Middle frontal gyrus (tissue), 1 donor: ENCODE results near the gene PLXNA3.

Experiments used
- DNase-seq: peaks from one replicate; pipeline ENCODE4 v3.0.0-alpha.2; 2015; ENCODE audit warnings: low spot score; ENCODE audit errors: extremely low spot score

The PLXNA3 gene

GRCh38 chrX:154458954-154459778 is 1.1 kb downstream of the PLXNA3 start:
- no peak for DNase-seq

DNA sequence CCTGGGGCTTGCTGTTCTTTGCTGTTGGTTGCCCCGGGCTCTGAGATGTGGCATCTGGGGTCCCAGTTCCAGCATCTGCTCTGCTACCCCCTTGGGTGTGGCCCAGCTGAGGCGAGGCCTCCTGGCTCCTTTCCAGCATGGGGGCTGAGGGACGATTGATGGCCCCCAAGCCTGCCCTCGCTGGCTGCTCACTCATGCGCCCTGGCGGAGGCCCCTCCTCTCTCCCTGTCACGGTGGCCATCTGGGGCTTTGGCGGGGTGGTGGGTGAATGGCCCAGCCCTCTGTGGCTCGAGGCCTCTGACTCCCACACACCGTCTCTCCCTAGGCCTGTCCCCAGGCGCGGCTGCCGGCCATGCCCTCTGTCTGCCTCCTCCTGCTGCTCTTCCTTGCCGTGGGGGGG is 1.8 kb downstream of the PLXNA3 start:
- no peak for DNase-seq

DNA sequence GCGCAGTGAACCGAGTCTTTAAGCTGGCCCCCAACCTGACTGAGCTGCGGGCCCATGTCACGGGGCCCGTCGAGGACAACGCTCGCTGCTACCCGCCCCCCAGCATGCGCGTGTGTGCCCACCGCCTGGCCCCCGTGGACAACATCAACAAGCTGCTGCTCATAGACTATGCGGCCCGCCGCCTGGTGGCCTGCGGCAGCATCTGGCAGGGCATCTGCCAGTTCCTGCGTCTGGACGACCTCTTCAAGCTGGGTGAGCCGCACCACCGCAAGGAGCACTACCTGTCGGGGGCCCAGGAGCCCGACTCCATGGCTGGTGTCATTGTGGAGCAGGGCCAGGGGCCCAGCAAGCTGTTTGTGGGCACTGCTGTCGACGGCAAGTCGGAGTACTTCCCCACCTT is 2.2 kb downstream of the PLXNA3 start:
- DNase-seq, result no peak

DNA sequence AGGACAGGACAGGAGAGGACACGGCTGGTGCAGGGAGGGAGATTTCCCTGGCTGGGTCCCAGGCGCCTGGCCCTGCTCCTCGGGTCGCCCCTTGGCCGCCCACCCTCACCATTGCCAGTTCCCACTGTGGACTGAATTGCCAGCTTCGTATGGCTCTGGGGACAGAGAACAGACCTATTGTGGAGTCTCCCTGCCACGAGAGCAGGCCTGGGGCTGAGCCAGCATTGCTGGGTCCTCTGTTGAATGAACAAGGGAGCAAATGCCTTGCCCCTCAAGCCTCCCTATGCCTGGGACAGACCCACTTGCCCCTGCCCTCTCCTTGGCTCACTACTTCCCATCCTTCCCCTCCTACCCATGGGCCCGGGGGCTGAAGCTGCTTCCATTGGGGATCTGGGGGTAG is 4.3 kb downstream of the PLXNA3 start:
- DNase-seq, result no peak

- no peak for DNase-seq
Measured at GRCh38 chrX:154463611-154464220, 5.6 kb downstream of the PLXNA3 start.

DNA sequence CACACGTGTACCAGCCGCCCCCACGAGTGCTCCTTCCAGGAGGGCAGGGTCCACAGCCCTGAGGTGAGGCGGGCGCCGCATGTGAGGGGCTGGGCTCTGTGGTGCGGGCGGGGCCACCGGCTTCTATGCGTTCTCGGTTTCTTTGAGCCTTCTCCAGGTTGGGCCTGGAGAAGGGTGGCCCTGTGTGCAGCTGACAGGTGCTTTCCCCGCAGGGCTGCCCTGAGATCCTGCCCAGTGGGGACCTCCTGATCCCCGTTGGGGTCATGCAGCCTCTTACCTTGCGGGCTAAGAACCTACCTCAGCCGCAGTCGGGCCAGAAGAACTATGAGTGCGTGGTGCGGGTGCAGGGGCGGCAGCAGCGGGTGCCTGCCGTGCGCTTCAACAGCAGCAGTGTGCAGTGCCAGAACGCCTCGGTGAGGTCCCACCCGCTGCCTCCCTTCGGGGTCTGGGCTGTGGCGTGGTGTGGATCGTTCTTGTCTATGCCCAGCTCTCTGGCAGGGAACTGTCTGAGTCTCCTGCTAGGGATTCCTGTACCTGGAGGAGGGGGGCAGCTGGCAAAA is 6.8 kb downstream of the PLXNA3 start:
- no peak for DNase-seq

DNA sequence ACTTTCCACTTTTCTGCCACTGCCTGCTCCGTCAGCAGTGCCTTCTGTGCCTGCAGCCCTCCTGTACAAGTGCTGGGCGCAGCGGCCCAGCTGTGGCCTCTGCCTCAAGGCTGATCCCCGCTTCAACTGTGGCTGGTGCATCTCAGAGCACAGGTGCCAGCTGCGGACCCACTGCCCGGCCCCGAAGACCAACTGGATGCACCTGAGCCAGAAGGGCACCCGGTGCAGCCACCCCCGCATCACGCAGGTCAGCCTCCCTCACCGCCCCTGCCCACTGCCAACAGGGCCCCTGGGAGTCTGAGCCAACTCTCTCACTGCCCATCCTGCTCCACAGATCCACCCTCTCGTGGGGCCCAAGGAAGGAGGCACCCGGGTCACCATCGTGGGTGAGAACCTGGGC is 7.5 kb downstream of the PLXNA3 start:
- no peak for DNase-seq

GRCh38 chrX:154466036-154466435 is 8.0 kb downstream of the PLXNA3 start:
- no peak for DNase-seq

DNA sequence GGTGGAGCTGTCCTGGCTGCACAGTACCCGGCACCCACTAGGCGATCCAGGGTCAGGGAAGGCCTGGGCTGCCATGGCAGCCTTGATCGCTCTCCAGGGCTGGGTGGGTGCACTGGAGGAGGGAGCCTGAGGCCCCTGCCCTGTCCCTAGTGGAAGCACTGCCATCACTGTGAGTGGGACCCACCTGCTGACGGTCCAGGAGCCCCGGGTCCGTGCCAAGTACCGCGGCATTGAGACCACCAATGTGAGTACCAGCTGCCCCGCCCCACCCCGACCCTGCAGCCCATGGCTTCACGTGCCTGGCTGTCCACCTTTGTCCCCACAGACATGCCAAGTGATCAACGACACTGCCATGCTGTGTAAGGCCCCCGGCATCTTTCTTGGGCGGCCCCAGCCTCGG is 8.8 kb downstream of the PLXNA3 start:
- no peak for DNase-seq

- no peak for DNase-seq
Measured at GRCh38 chrX:154467556-154467955, 9.5 kb downstream of the PLXNA3 start.

- DNase-seq, result no peak
Measured at GRCh38 chrX:154468217-154468616, 10.1 kb downstream of the PLXNA3 start.

DNA sequence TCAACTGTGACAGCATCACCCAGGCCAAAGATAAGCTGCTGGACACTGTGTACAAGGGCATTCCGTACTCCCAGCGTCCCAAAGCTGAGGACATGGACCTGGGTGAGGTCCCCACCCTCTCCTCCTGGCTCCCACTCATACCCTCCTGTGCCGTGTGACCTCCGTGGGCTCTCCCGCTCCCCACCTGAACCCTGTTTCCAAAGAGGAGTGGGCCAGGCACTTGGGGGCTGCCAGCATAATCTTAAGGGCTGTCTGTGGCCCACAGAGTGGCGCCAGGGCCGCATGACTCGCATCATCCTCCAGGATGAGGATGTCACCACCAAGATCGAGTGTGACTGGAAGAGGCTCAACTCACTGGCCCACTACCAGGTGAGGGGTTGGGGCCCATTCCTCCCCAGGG is 11.0 kb downstream of the PLXNA3 start:
- DNase-seq, result no peak

DNA sequence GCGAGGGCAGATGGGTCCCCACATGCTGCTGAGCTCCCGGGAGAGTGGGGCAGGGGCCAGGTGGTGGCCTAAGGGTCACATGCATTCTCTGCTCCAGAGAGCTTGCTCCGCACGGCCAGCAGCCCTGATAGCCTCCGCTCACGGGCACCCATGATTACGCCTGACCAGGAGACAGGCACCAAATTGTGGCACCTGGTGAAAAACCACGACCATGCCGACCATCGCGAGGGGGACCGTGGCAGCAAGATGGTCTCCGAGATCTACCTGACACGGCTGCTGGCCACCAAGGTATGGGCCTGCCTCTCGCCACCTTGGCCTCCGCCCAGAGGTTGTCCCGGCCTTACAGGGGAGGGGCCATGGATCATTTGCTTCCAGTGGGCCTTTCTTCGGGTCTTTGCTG is 11.8 kb downstream of the PLXNA3 start:
- DNase-seq, result no peak

DNA sequence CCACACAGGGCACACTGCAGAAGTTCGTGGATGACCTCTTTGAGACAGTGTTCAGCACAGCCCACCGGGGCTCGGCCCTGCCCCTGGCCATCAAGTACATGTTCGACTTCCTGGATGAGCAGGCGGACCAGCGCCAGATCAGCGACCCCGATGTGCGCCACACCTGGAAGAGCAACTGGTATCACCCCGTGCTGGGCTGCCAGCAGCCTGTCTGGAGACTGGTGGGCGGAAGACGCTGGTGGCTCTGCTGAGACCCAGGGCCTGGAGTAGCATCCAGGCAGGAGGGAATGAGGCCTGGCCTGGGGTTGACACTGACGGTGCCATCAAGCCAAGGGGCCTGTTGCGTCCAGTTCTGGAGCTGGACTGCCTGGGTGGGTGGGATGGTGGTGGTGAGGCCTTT is 12.4 kb downstream of the PLXNA3 start:
- DNase-seq, result no peak

GRCh38 chrX:154470914-154471568 is 13.0 kb downstream of the PLXNA3 start:
- no peak for DNase-seq

GRCh38 chrX:154471839-154472684 is 14.0 kb downstream of the PLXNA3 start:
- DNase-seq, result no peak

- no peak for DNase-seq
Measured at GRCh38 chrX:154472685-154473632, 14.9 kb downstream of the PLXNA3 start.

DNA sequence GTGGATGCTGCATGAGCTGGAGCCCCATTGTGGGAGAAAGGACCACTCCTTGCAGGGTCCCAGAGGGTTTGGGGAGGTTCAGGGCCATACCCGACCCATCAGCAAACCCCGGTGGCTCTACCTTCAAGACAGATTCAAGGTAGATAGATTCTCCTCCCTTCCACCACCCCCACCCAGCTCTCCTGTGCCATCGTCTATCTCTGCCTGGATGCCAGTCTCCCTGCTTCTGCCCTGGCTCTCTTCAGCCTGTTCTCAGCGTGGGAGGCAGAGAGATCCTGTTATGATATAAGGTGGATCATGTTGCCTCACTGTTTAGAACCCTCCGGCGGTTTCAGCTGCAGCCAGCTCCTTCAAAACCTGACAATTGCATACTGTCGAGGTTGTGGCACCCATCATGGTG is 15.6 kb downstream of the PLXNA3 start:
- DNase-seq, result no peak

- DNase-seq, result no peak
Measured at GRCh38 chrX:154476821-154477220, 18.7 kb downstream of the PLXNA3 start.

DNA sequence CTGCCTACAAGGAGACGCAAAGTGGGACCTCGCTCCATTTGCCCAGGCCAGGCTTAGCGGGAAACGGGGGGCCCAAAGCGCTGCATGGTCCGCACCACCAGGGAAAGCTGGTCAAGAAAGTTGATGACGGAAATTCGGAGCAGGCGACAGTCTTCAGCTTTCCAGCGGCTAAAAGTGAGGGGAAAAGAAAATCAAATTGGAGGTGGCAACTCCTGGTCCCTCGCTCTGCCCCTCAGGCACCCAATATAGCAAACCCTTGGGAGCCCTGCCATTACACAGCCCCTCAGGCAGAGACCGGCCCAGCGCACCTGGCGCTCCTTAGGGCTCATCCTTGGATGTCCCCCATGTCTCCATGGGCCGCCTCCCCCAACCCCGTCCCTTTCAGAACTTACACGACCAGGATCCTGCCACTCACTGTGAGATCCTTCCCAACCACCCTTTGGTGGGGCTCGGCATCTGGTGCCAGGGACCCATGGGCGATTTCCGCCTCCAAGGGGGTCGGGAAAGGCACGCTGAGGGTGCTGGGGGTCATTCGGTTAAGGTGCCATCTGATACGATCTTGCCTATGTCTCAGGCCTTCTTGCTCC is 19.9 kb downstream of the PLXNA3 start:
- no peak for DNase-seq
